Upper lobe of left lung (tissue), 6 donors: ENCODE data around the gene MEFV. TPM values are rescaled to one million over a fixed set of nuclear protein-coding genes. Genes with fewer than 3 reads are reported as not detected.

Experiments used
- ATAC-seq, 2 donors: fragments of 200-7000 bp; cut with Tn5 transposase; one replicate each; pipeline ENCODE4 v1.9.1; 2022; ENCODE audit warnings: mild to moderate bottlenecking in 2 of 2, moderate library complexity in 2 of 2; ENCODE audit not compliant: low FRiP score in 2 of 2
- DNase-seq, 2 donors: peaks; one replicate each; pipeline ENCODE4 v3.0.0-alpha.2; 2019 to 2020
- H3K27ac ChIP-seq, 4 donors: fragments of 200-600 bp; sonication (generic); one replicate each; pipeline ENCODE4 v1.5.1; 2016 to 2019
- H3K27me3 ChIP-seq, 4 donors: fragments of 200-600 bp; sonication (generic); one replicate each; pipeline ENCODE4 v1.5.1; 2017 to 2019
- H3K36me3 ChIP-seq, 4 donors: fragments of 200-600 bp; sonication (generic); one replicate each; pipeline ENCODE4 v1.5.1; 2016 to 2019
- H3K4me1 ChIP-seq, 4 donors: fragments of 200-600 bp; sonication (generic); one replicate each; pipeline ENCODE4 v1.5.1; 2018 to 2019
- H3K4me3 ChIP-seq, 4 donors: fragments of 200-600 bp; sonication (generic); one replicate each; pipeline ENCODE4 v1.5.1; 2017 to 2019; ENCODE audit warnings: mild to moderate bottlenecking in 2 of 4, moderate library complexity in 1 of 4
- H3K9me3 ChIP-seq, 4 donors: fragments of 200-600 bp; sonication (generic); one replicate each; pipeline ENCODE4 v1.5.1; 2018 to 2019
- CTCF ChIP-seq, 6 experiments: fragments of 450-650 bp in 4 of 6; fragments of 200-600 bp in 2 of 6; sonication (generic) in 2 of 6; IDR thresholded peaks; one replicate each; pipeline ENCODE4 v1.5.1; 2016 to 2019; ENCODE audit warnings: antibody characterized with exemption in 6 of 6
- EP300 ChIP-seq, 4 donors: sonication (generic); formaldehyde crosslinking; IDR thresholded peaks; one replicate each; pipeline ENCODE4 v1.5.1; 2017; ENCODE audit warnings: antibody characterized with exemption in 4 of 4, control low read depth in 2 of 4
- POLR2A ChIP-seq, 4 donors: fragments of 450-650 bp; IDR thresholded peaks; one replicate each; pipeline ENCODE4 v1.5.1; 2016 to 2017; ENCODE audit warnings: antibody characterized with exemption in 4 of 4, mild to moderate bottlenecking in 2 of 4
- POLR2AphosphoS5 ChIP-seq, 2 donors: sonication (generic); formaldehyde crosslinking; IDR thresholded peaks; one replicate each; pipeline ENCODE4 v1.5.1; 2017; ENCODE audit warnings: antibody characterized with exemption in 2 of 2
- WGBS, 2 donors: methylation state at CpG; one replicate each; pipeline ENCODE4 v1.1.5; 2017 to 2018; 5-methylcytosine and 5-hydroxymethylcytosine counted together
- total RNA-seq, 6 donors: library from RNA; depleted of rRNA in 4 of 6; stranded (reverse); fragments of >200 nt in 4 of 6; gene quantifications; one replicate each; pipeline versions ENCODE4 v1.1.0 to v1.2.1, GENCODE V29; 2016 to 2021
- donor health status: DM: no; HTN: no; CAD: no; lungs with moderate emphysema.
- donor health status: DM: no; HTN: yes; CAD: no; lungs with severe emphysema.

MEFV gene
- total RNA-seq, 6 donors from 2014 or later: 9.1 to 18.9 (median 12.3) TPM

- ATAC-seq (no peak), DNase-seq (no peak)
- peaks cover 59 to 86% (median 78%) of the 10 kb centered on the region in 4 donors for H3K9me3 ChIP-seq
- peaks cover 27 to 88% (median 62%) of the 10 kb centered on the region in 4 donors for H3K36me3 ChIP-seq
- WGBS, 2 donors: 99% methylated on average over 15 to 16 of the region's 16 CpGs
- no peaks in the 10 kb centered on the region for H3K27me3 ChIP-seq
- no peak overlapping the region for H3K4me3 ChIP-seq
- H3K27ac ChIP-seq: no peak overlapping the region
- peaks cover 2 to 13% (median 4%) of the 10 kb centered on the region in 4 donors for H3K4me1 ChIP-seq
- TF ChIP-seq CTCF (IDR thresholded peaks at IDR 0.05) (no peak), POLR2AphosphoS5 (IDR thresholded peaks at IDR 0.05) (no peak), POLR2A (IDR thresholded peaks at IDR 0.05) (no peak), EP300 (IDR thresholded peaks at IDR 0.05) (no peak)
These were observed 33.7 kb upstream of the MEFV start for GRCh38 chr16:3289998-3290673.

GRCh38 chr16:3285131-3285530, 28.7 kb upstream of the MEFV start:
- Histone ChIP-seq H3K9me3 (peaks cover 22 to 36% (median 29%) of the 10 kb centered on the region in 4 donors), H3K27me3 (no peaks in the 10 kb centered on the region), H3K27ac (no peak overlapping the region), H3K36me3 (peaks cover 15 to 50% (median 34%) of the 10 kb centered on the region in 4 donors), H3K4me1 (peaks cover 16 to 37% (median 23%) of the 10 kb centered on the region in 4 donors), H3K4me3 (peak overlapping the region in 3 of 4 donors; percentile 86 to 99 (median 88))
- ATAC-seq (no peak), DNase-seq (no peak)
- 83 to 86% methylated on average over 6 of the region's 6 CpGs for WGBS, 2 donors
- TF ChIP-seq EP300 (IDR thresholded peaks at IDR 0.05): no peak
- no peak for TF ChIP-seq POLR2A (IDR thresholded peaks at IDR 0.05)
- no peak for TF ChIP-seq CTCF (IDR thresholded peaks at IDR 0.05)
- no peak for TF ChIP-seq POLR2AphosphoS5 (IDR thresholded peaks at IDR 0.05)

- Histone ChIP-seq H3K27ac (peak overlapping the region; percentile 94 to 99 (median 98)), H3K4me3 (peak overlapping the region; percentile 84 to 99 (median 87)), H3K36me3 (peaks cover 4 to 37% (median 21%) of the 10 kb centered on the region in 4 donors), H3K9me3 (peaks cover 8 to 23% (median 15%) of the 10 kb centered on the region in 4 donors), H3K4me1 (peaks cover 16 to 37% (median 23%) of the 10 kb centered on the region in 4 donors), H3K27me3 (no peaks in the 10 kb centered on the region)
- TF ChIP-seq POLR2A (IDR thresholded peaks at IDR 0.05) (peak in 1 of 4 donors; percentile 22), POLR2AphosphoS5 (IDR thresholded peaks at IDR 0.05) (no peak)
- WGBS, 2 donors: 11 to 23% methylated on average over 14 to 26 of the region's 56 CpGs
- DNase-seq: peak in 1 of 2 donors; percentile 25
- ATAC-seq: no peak
These were observed 27.4 kb upstream of the MEFV start for GRCh38 chr16:3283543-3284447.

- Histone ChIP-seq H3K9me3 (peaks cover 3 to 14% (median 8%) of the 10 kb centered on the region in 4 donors), H3K36me3 (peaks cover 4 to 28% (median 14%) of the 10 kb centered on the region in 4 donors), H3K4me3 (peak within 1 kb of the TSS; percentile 84 to 99 (median 87)), H3K4me1 (peaks cover 16 to 37% (median 23%) of the 10 kb centered on the region in 4 donors), H3K27ac (peak within 1 kb of the TSS; percentile 94 to 99 (median 98)), H3K27me3 (no peaks in the 10 kb centered on the region)
- 0 to 1% methylated on average over 26 to 27 of the region's 72 CpGs for WGBS, 2 donors
- TF ChIP-seq EP300 (IDR thresholded peaks at IDR 0.05) (peak in 1 of 4 donors; percentile 52), POLR2A (IDR thresholded peaks at IDR 0.05) (peak in 3 of 4 donors; percentile 66 to 82 (median 75)), POLR2AphosphoS5 (IDR thresholded peaks at IDR 0.05) (peak; percentile 86 to 89), CTCF (IDR thresholded peaks at IDR 0.05) (peak in 2 of 6 experiments; percentile 9 to 14)
- DNase-seq (peak; percentile 96 to 98), ATAC-seq (peak; percentile 98)
These were observed 26.5 kb upstream of the MEFV start, which contains the start of gene ZNF263 for GRCh38 chr16:3282730-3283542. Gene ZNF263, plus strand, starts transcription at chr16:3283491. Its CDS starts 328 bp downstream, at chr16:3283819.
